Spinal cord (tissue), 10 donors: ENCODE measurements around the gene PSME1. TPM values are rescaled to one million over a fixed set of nuclear protein-coding genes. Genes with fewer than 3 reads are reported as not detected.

Experiments used
- DNase-seq, 6 donors: peaks; one replicate each; pipeline versions ENCODE4 v3.0.0 to v3.0.0-alpha.2; 2013 to 2015; ENCODE audit warnings: low spot score in 6 of 6, low read depth in 4 of 6
- H3K27ac ChIP-seq: one replicate; pipeline ENCODE4 v1.5.1; 2013; ENCODE audit warnings: low read depth, low read length, control low read depth
- H3K27me3 ChIP-seq: one replicate; pipeline ENCODE4 v1.6.1; 2013; ENCODE audit warnings: low read length; ENCODE audit not compliant: control insufficient read depth, insufficient read depth
- H3K36me3 ChIP-seq: one replicate; pipeline ENCODE4 v1.6.1; 2013; ENCODE audit warnings: low read length; ENCODE audit not compliant: control insufficient read depth, insufficient read depth
- H3K4me1 ChIP-seq: one replicate; pipeline ENCODE4 v1.6.1; 2013; ENCODE audit warnings: low read length; ENCODE audit not compliant: control insufficient read depth, insufficient read depth
- H3K4me3 ChIP-seq: one replicate; pipeline ENCODE4 v1.5.1; 2013; ENCODE audit warnings: low read depth, low read length, control low read depth
- H3K9me3 ChIP-seq: one replicate; pipeline ENCODE4 v1.6.1; 2013; ENCODE audit warnings: low read length; ENCODE audit not compliant: control insufficient read depth, insufficient read depth
- WGBS: methylation state at CpG from one replicate; pipeline ENCODE4 v1.1.5; 2013; ENCODE audit warnings: missing lambda C conversion rate; ENCODE audit not compliant: insufficient coverage; 5-methylcytosine and 5-hydroxymethylcytosine counted together
- polyA plus RNA-seq, 2 donors: library from polyadenylated mRNA; unstranded; fragments of 120-200 nt; gene quantifications; one replicate each; pipeline ENCODE4 v1.2.1, GENCODE V29; 2013; ENCODE audit not compliant: insufficient read length in 2 of 2
- total RNA-seq, 2 donors: library from RNA; depleted of rRNA in 1 of 2; stranded (reverse); fragments of 120-200 nt in 1 of 2; fragments of >200 nt in 1 of 2; gene quantifications; one replicate each; pipeline versions ENCODE4 v1.2.3 to v1.2.4, GENCODE V29; 2013 to 2014
- donor health status: healthy.

Gene PSME1
- total and polyA plus RNA-seq, 4 donors = 49.0 to 134 (median 99.8) TPM

GRCh38 chr14:24178399-24179178, 42.6 kb downstream of the PSME1 start:
- WGBS = 100% methylated on average over 3 of the region's 12 CpGs
- Histone ChIP-seq H3K27ac (no peak overlapping the region), H3K4me3 (no peak overlapping the region), H3K27me3 (no peaks in the 10 kb centered on the region), H3K36me3 (peaks cover 95% of the 10 kb centered on the region), H3K4me1 (peaks cover 14% of the 10 kb centered on the region), H3K9me3 (no peaks in the 10 kb centered on the region)
- no peak for DNase-seq

- Histone ChIP-seq H3K36me3 (peaks cover 95% of the 10 kb centered on the region), H3K4me3 (no peak overlapping the region), H3K27me3 (no peaks in the 10 kb centered on the region), H3K9me3 (no peaks in the 10 kb centered on the region), H3K27ac (no peak overlapping the region), H3K4me1 (peaks cover 8% of the 10 kb centered on the region)
- 89% methylated on average over 9 of the region's 14 CpGs for WGBS
- no peak for DNase-seq
These were observed 43.4 kb downstream of the PSME1 start for GRCh38 chr14:24179294-24179960.

DNA sequence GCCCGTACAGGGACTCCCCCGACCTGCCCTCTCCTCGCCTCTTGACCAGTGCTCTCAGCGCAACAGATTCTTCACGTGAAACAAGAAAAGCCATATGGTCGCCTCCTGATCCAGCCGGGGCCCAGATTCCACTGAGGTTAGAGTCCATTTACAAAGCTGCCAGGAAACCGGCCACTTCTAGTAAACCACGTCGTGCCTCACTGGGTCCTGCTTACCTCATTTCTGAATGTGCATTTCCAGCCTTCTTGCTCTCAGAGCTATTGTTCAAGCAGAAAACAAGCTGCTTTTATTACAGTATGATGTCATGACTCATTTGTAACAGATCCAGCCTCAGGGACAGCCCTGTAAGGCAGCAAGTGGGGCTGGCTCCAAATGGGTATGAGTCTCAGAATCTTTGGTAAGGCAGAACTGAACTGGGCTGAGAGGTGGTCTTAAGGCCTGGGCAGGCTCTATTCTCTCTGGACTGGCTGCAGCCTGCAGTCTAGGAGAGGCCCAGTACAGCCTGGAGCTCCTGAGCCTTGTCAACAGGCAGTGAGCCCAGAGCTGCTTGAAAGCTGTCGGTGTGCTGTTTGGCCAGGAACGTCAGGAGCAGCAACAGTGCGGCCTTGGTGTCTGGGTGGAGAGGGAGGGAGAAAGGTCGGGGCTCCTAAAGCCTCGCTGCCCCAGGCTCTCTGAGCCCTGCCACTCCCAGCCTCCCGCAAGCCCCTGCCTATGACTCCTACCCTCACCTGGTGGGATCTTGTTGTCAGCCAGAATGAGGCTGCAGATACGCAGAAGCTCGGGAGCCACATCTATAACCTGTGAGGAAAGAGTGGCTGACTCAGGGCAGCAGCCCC, 44.2 kb downstream of the PSME1 start:
- H3K36me3 ChIP-seq = peaks cover 98% of the 10 kb centered on the region
- H3K27ac ChIP-seq = no peak overlapping the region
- DNase-seq = no peak
- WGBS = 62% methylated on average over 11 of the region's 18 CpGs
- H3K27me3 ChIP-seq = no peaks in the 10 kb centered on the region
- peaks cover 8% of the 10 kb centered on the region for H3K4me1 ChIP-seq
- no peak overlapping the region for H3K4me3 ChIP-seq
- H3K9me3 ChIP-seq = no peaks in the 10 kb centered on the region

DNA sequence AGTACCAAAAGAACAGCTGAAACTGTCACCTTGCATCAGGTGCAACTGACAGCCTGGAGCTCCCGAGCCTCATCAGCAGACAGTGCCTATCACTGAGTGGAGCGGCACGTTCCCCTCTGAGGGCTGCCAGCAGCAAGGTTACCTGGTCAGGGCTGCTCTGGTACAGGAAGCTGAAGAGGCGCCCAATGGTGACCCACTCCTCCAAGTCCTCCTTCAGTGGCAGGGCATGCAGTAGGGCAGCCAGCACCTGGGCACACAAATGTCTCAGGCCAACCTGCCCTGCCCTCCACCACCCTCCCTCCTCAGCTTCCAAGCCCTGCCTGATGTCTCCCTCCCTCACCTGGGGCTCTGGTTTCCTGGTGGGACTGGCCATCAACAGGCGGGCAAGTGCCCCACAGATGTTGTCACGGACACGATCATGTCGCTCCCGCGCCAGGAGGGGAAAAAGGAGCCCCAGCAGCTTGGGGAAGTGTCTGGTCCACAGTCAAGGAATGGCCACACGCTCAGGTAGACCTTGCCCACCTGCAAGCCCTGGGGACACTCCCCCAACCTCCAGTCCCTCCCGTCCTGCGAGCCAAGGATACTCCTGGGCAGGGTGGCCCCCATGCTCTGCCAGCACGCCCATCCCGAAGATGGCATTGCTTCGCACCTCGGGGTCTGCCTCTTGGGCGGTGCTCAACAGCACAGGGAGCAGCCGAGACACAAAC, 45.5 kb downstream of the PSME1 start:
- Histone ChIP-seq H3K27ac (no peak overlapping the region), H3K9me3 (no peaks in the 10 kb centered on the region), H3K27me3 (no peaks in the 10 kb centered on the region), H3K4me3 (no peak overlapping the region), H3K36me3 (peaks cover 98% of the 10 kb centered on the region), H3K4me1 (peaks cover 8% of the 10 kb centered on the region)
- WGBS = 96% methylated on average over 17 of the region's 19 CpGs
- DNase-seq = no peak

GRCh38 chr14:24182110-24182882, 46.3 kb downstream of the PSME1 start:
- H3K36me3 ChIP-seq = peaks cover 98% of the 10 kb centered on the region
- H3K27me3 ChIP-seq = no peaks in the 10 kb centered on the region
- WGBS = 85% methylated on average over 11 of the region's 14 CpGs
- no peaks in the 10 kb centered on the region for H3K9me3 ChIP-seq
- H3K4me3 ChIP-seq = no peak overlapping the region
- DNase-seq = no peak
- H3K4me1 ChIP-seq = peaks cover 12% of the 10 kb centered on the region
- H3K27ac ChIP-seq = no peak overlapping the region

- Histone ChIP-seq H3K9me3 (no peaks in the 10 kb centered on the region), H3K4me3 (no peak overlapping the region), H3K27ac (no peak overlapping the region), H3K27me3 (no peaks in the 10 kb centered on the region), H3K4me1 (peaks cover 19% of the 10 kb centered on the region), H3K36me3 (peaks cover 95% of the 10 kb centered on the region)
- WGBS = 92% methylated on average over 9 of the region's 15 CpGs
- DNase-seq = no peak
These were observed 47.1 kb downstream of the PSME1 start for GRCh38 chr14:24183014-24183481.

DNA sequence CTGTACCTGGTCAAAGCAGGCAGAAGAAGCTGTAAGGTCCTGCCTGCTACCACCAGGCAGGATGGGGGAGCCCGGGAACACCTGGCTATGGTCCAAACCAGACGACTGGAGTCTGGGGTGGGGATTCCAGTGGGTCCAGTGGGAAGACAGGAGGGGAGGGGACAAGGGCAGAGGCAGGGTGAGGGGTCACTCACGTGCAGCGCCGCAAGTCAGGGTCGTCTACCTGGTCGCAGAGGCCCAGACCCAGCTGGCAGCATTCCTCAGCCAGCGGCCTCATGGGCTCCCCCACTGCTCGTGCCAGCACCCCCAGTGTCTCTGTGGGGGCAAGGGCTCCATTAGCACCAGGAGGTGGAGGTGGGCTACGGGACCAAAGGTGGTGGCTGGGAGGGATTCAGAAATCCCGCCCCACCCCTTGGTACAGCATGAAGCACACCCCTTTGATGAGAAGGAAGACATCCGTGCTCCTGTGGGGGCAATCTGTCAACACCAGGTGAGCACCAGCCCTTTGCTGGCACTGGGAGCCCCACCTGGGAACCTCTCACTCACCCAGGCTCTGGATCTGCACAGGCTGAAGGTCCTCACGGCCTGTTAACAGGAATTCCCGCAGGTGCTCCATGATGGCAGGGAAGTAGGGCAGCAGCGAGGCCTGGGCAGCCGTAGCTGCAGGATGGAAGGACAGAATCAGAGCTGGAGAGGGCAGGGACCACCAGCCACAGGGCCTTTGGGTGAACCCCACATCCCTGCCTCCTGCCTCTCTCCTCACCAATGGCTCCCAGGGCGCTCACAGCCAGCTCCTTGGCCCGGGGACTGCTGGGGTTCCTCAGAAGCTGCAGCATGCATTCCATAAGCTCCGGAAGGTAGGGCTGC, 48.3 kb downstream of the PSME1 start:
- peaks cover 31% of the 10 kb centered on the region for H3K4me1 ChIP-seq
- no peak overlapping the region for H3K4me3 ChIP-seq
- H3K27me3 ChIP-seq = no peaks in the 10 kb centered on the region
- DNase-seq = no peak
- WGBS = 89% methylated on average over 16 of the region's 19 CpGs
- H3K9me3 ChIP-seq = no peaks in the 10 kb centered on the region
- no peak overlapping the region for H3K27ac ChIP-seq
- H3K36me3 ChIP-seq = peaks cover 87% of the 10 kb centered on the region

DNA sequence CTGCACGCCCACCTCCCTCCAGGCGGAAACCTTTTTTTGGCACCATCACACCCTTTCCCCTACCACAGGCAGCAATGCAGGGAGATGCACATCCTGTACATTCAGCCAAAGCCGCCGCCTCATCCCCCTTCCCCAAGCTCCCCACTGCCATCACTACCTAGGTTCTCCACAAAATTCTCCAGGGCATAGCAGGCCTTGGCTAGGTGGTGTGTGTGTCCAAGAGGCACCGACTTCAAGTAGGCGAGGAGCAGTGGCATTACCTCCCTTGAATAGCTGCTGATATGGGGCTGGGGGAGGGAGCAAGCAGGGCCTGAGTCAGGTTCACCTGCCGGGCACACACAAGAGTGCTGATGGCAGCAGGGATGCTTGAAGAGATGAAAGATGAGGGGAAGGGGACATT, 49.0 kb downstream of the PSME1 start:
- H3K4me1 ChIP-seq = peaks cover 28% of the 10 kb centered on the region
- no peak for DNase-seq
- no peaks in the 10 kb centered on the region for H3K27me3 ChIP-seq
- no peaks in the 10 kb centered on the region for H3K9me3 ChIP-seq
- H3K36me3 ChIP-seq = peaks cover 85% of the 10 kb centered on the region
- 97% methylated on average over 5 of the region's 7 CpGs for whole genome bisulfite sequencing
- H3K4me3 ChIP-seq = no peak overlapping the region
- no peak overlapping the region for H3K27ac ChIP-seq
